ENCODE measurements around the gene NRDC.

NRDC gene

GRCh38 chr1:51858892-51859291 lies 19.6 kb downstream of the NRDC start:
- no peak for TF ChIP-seq CTCF (IDR thresholded peaks at IDR 0.05)
- H2AFZ ChIP-seq = no peak overlapping the region
- no peak overlapping the region for H3K27ac ChIP-seq
- H3K9ac ChIP-seq = no peak overlapping the region
- peaks cover 7% of the 10 kb centered on the region for H3K79me2 ChIP-seq
- no peaks in the 10 kb centered on the region for H3K9me3 ChIP-seq (ENCODE audit: control insufficient read depth, low read length)
- no peak overlapping the region for H3K4me3 ChIP-seq (ENCODE audit: low read depth, low read length)
- no peaks in the 10 kb centered on the region for H3K36me3 ChIP-seq (ENCODE audit: control insufficient read depth, insufficient read depth, low read length)
- no peaks in the 10 kb centered on the region for H3K4me1 ChIP-seq
- no peak overlapping the region for H3K4me2 ChIP-seq (ENCODE audit: low read length)
- H3K27me3 ChIP-seq (ENCODE audit: control insufficient read depth, insufficient read depth, low read length) = no peaks in the 10 kb centered on the region

- Histone ChIP-seq H3K9me3 (ENCODE audit: control insufficient read depth, low read length) (no peaks in the 10 kb centered on the region), H3K36me3 (ENCODE audit: control insufficient read depth, insufficient read depth, low read length) (no peaks in the 10 kb centered on the region), H3K9ac (no peak overlapping the region), H3K4me3 (ENCODE audit: low read depth, low read length) (no peak overlapping the region), H3K79me2 (peaks cover 8% of the 10 kb centered on the region), H3K4me1 (peaks cover 2% of the 10 kb centered on the region), H3K4me2 (ENCODE audit: low read length) (no peak overlapping the region), H3K27ac (no peak overlapping the region), H2AFZ (no peak overlapping the region), H3K27me3 (ENCODE audit: control insufficient read depth, insufficient read depth, low read length) (no peaks in the 10 kb centered on the region)
- no peak for TF ChIP-seq CTCF (IDR thresholded peaks at IDR 0.05)
Measured at GRCh38 chr1:51856745-51857144, 21.8 kb downstream of the NRDC start.

GRCh38 chr1:51855624-51856023 lies 22.9 kb downstream of the NRDC start:
- Histone ChIP-seq H3K79me2 (peaks cover 6% of the 10 kb centered on the region), H3K4me2 (ENCODE audit: low read length) (no peak overlapping the region), H3K4me1 (peaks cover 6% of the 10 kb centered on the region), H3K4me3 (ENCODE audit: low read depth, low read length) (no peak overlapping the region), H3K27me3 (ENCODE audit: control insufficient read depth, insufficient read depth, low read length) (no peaks in the 10 kb centered on the region), H3K27ac (no peak overlapping the region), H3K9ac (no peak overlapping the region), H3K36me3 (ENCODE audit: control insufficient read depth, insufficient read depth, low read length) (no peaks in the 10 kb centered on the region), H3K9me3 (ENCODE audit: control insufficient read depth, low read length) (no peaks in the 10 kb centered on the region), H2AFZ (no peak overlapping the region)
- TF ChIP-seq CTCF (IDR thresholded peaks at IDR 0.05) = no peak

GRCh38 chr1:51853360-51853759 lies 25.2 kb downstream of the NRDC start:
- Histone ChIP-seq H3K9me3 (ENCODE audit: control insufficient read depth, low read length) (no peaks in the 10 kb centered on the region), H3K9ac (no peak overlapping the region), H2AFZ (no peak overlapping the region), H3K36me3 (ENCODE audit: control insufficient read depth, insufficient read depth, low read length) (no peaks in the 10 kb centered on the region), H3K27ac (no peak overlapping the region), H3K79me2 (peaks cover 6% of the 10 kb centered on the region), H3K27me3 (ENCODE audit: control insufficient read depth, insufficient read depth, low read length) (no peaks in the 10 kb centered on the region), H3K4me2 (ENCODE audit: low read length) (peak overlapping the region; percentile 1), H3K4me3 (ENCODE audit: low read depth, low read length) (no peak overlapping the region), H3K4me1 (peaks cover 6% of the 10 kb centered on the region)
- TF ChIP-seq CTCF (IDR thresholded peaks at IDR 0.05) = no peak

- H3K27me3 ChIP-seq (ENCODE audit: control insufficient read depth, insufficient read depth, low read length) = no peaks in the 10 kb centered on the region
- no peaks in the 10 kb centered on the region for H3K9me3 ChIP-seq (ENCODE audit: control insufficient read depth, low read length)
- H3K79me2 ChIP-seq = peaks cover 6% of the 10 kb centered on the region
- H2AFZ ChIP-seq = no peak overlapping the region
- H3K9ac ChIP-seq = no peak overlapping the region
- no peaks in the 10 kb centered on the region for H3K36me3 ChIP-seq (ENCODE audit: control insufficient read depth, insufficient read depth, low read length)
- TF ChIP-seq CTCF (IDR thresholded peaks at IDR 0.05) = no peak
- no peak overlapping the region for H3K4me2 ChIP-seq (ENCODE audit: low read length)
- H3K4me1 ChIP-seq = peaks cover 6% of the 10 kb centered on the region
- no peak overlapping the region for H3K4me3 ChIP-seq (ENCODE audit: low read depth, low read length)
- H3K27ac ChIP-seq = peak overlapping the region; percentile 83
Measured at GRCh38 chr1:51851882-51852396, 26.6 kb downstream of the NRDC start.
